ENCODE data around the gene CDKL1.
"Not testable (repeated sequence)": the region's sequence is repeated elsewhere in the genome, so short reads cannot be mapped to it uniquely, and the experiment has no call there.

Gene CDKL1

DNA sequence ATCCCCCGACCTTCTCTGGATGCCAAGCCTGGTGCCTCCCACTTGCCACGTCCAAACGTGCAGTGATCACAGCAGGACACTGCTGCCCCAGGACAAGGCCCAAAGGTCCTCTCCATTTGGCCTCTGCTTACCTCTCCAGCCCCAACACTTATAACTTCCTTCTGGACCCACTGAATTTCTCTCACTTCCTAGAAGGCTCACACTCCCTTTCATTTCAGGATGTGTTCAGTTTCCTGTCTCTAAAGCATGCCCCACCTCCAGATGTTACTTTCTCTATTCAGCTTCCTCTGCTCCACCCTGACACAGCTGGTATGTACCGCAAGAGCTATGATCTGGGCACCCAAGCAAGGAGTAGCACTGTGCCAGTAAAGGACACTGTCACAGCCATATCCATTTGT lies 33.0 kb downstream of the CDKL1 start:
- Histone ChIP-seq H4K20me1 (ENCODE audit: insufficient read depth, low read length) (no peaks in the 10 kb centered on the region), H3K9ac (ENCODE audit: low read length) (peak overlapping the region; percentile 4; the same call in 1 of the 2 replicates), H3K36me3 (ENCODE audit: insufficient read depth, low read length) (no peaks in the 10 kb centered on the region), H3F3A (ENCODE audit: insufficient read depth, low read length) (0 out of 2 replicates have a peak, but pooled peaks cover 2% of the 10 kb centered on the region), H3K4me1 (ENCODE audit: insufficient read depth, low read length, severe bottlenecking) (peaks cover 28% of the 10 kb centered on the region), H3K9me2 (ENCODE audit: low read depth, low read length) (no peaks in the 10 kb centered on the region), H3K9me3 (ENCODE audit: low read length) (no peaks in the 10 kb centered on the region), H3K4me3 (ENCODE audit: low read depth, low read length, poor library complexity, severe bottlenecking) (peak overlapping the region; percentile 52), H3K79me2 (ENCODE audit: insufficient read depth, low read length) (no peaks in the 10 kb centered on the region), H3K27ac (ENCODE audit: low read depth, low read length, poor library complexity, severe bottlenecking) (peak overlapping the region; percentile 60), H3K4me2 (ENCODE audit: low read length) (peak overlapping the region; percentile 91), H2AFZ (ENCODE audit: low read length) (peak overlapping the region; percentile 87; the same call in 1 of the 2 replicates), H3K27me3 (ENCODE audit: insufficient read depth, low read length) (no peaks in the 10 kb centered on the region)
- TF ChIP-seq, protein P1, sequence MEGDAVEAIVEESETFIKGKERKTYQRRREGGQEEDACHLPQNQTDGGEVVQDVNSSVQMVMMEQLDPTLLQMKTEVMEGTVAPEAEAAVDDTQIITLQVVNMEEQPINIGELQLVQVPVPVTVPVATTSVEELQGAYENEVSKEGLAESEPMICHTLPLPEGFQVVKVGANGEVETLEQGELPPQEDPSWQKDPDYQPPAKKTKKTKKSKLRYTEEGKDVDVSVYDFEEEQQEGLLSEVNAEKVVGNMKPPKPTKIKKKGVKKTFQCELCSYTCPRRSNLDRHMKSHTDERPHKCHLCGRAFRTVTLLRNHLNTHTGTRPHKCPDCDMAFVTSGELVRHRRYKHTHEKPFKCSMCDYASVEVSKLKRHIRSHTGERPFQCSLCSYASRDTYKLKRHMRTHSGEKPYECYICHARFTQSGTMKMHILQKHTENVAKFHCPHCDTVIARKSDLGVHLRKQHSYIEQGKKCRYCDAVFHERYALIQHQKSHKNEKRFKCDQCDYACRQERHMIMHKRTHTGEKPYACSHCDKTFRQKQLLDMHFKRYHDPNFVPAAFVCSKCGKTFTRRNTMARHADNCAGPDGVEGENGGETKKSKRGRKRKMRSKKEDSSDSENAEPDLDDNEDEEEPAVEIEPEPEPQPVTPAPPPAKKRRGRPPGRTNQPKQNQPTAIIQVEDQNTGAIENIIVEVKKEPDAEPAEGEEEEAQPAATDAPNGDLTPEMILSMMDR (IDR thresholded peaks at IDR 0.05; ENCODE audit: low read length), result no peak
- no peak for TF ChIP-seq EZH2 (IDR thresholded peaks at IDR 0.05; ENCODE audit: borderline replicate concordance, low read length)

GRCh38 chr14:50362764-50363713 lies 33.6 kb downstream of the CDKL1 start:
- H3K9ac ChIP-seq (ENCODE audit: low read length), result peak overlapping the region; percentile 4; the same call in 1 of the 2 replicates
- H3K9me3 ChIP-seq (ENCODE audit: low read length), result no peaks in the 10 kb centered on the region
- H3K27me3 ChIP-seq (ENCODE audit: insufficient read depth, low read length), result no peaks in the 10 kb centered on the region
- peak overlapping the region; percentile 52 for H3K4me3 ChIP-seq (ENCODE audit: low read depth, low read length, poor library complexity, severe bottlenecking)
- 0 out of 2 replicates have a peak, but pooled peaks cover 2% of the 10 kb centered on the region for H3F3A ChIP-seq (ENCODE audit: insufficient read depth, low read length)
- no peaks in the 10 kb centered on the region for H3K36me3 ChIP-seq (ENCODE audit: insufficient read depth, low read length)
- H3K4me1 ChIP-seq (ENCODE audit: insufficient read depth, low read length, severe bottlenecking), result peaks cover 28% of the 10 kb centered on the region
- peak overlapping the region; percentile 87; the same call in 1 of the 2 replicates for H2AFZ ChIP-seq (ENCODE audit: low read length)
- no peak for TF ChIP-seq EZH2 (IDR thresholded peaks at IDR 0.05; ENCODE audit: borderline replicate concordance, low read length)
- TF ChIP-seq, protein P1 (IDR thresholded peaks at IDR 0.05; ENCODE audit: low read length), result no peak
- peak overlapping the region; percentile 60 for H3K27ac ChIP-seq (ENCODE audit: low read depth, low read length, poor library complexity, severe bottlenecking)
- peak overlapping the region; percentile 91 for H3K4me2 ChIP-seq (ENCODE audit: low read length)
- no peaks in the 10 kb centered on the region for H3K9me2 ChIP-seq (ENCODE audit: low read depth, low read length)
- no peaks in the 10 kb centered on the region for H4K20me1 ChIP-seq (ENCODE audit: insufficient read depth, low read length)
- H3K79me2 ChIP-seq (ENCODE audit: insufficient read depth, low read length), result no peaks in the 10 kb centered on the region

DNA sequence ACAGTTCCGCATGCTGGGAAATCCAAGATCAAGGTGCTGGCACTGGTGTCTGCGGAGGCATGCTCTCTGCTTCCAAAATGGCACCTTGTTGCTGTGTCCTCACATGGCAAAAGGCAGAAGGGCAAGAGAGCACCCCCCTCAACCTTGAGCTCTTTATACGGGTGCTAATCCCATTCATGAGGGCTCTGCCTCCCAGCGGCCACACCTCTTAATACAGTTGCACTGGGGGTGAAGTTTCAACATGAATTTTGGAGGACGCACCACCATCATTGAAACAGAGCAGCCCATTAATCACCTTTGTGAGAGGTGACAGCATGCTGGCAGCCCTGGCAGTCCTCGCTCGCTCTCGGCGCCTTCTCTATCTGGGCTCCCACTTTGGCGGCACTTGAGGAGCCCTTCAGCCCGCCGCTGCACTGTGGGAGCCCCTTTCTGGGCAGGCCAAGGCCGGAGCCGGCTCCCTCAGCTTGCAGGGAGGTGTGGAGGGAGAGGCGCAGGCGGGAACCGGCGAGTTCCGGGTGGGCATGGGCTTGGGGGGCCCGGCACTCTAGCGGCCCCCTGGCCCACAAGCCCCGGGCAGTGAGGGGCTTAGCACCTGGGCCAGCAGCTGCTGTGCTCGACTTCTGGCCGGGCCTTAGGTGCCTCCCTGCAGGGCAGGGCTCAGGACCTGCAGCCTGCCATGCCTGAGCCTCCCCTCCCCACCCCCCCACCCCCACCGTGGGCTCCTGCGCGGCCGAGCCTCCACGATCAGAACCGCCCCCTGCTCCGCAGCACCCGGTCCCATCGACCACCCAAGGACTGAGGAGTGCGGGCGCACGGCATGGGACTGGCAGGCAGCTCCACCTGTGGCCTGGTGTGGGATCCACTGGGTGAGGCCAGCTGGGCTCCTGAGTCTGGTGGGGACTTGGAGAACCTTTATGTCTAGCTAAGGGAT lies 34.9 kb downstream of the CDKL1 start:
- H3K4me2 ChIP-seq (ENCODE audit: low read length); H3K36me3 ChIP-seq (ENCODE audit: insufficient read depth, low read length); H3K4me3 ChIP-seq (ENCODE audit: low read depth, low read length, poor library complexity, severe bottlenecking); H4K20me1 ChIP-seq (ENCODE audit: insufficient read depth, low read length); H2AFZ ChIP-seq (ENCODE audit: low read length); H3K9me3 ChIP-seq (ENCODE audit: low read length); H3K27me3 ChIP-seq (ENCODE audit: insufficient read depth, low read length); H3K79me2 ChIP-seq (ENCODE audit: insufficient read depth, low read length); H3K27ac ChIP-seq (ENCODE audit: low read depth, low read length, poor library complexity, severe bottlenecking); H3K9me2 ChIP-seq (ENCODE audit: low read depth, low read length); H3K9ac ChIP-seq (ENCODE audit: low read length); H3F3A ChIP-seq (ENCODE audit: insufficient read depth, low read length): not testable (repeated sequence)
- peaks cover 22% of the 10 kb centered on the region for H3K4me1 ChIP-seq (ENCODE audit: insufficient read depth, low read length, severe bottlenecking)
